NCI-H226 (cell line): ENCODE results near the gene TMEM260.
"Not testable (repeated sequence)": the region's sequence is repeated elsewhere in the genome, so short reads cannot be mapped to it uniquely, and the experiment has no call there.

Source experiments
- DNase-seq: peaks from one replicate; pipeline ENCODE4 v3.0.0-alpha.2; 2015

TMEM260 gene

GRCh38 chr14:56686416-56686815 lies 106.8 kb downstream of the TMEM260 start:
- no peak for DNase-seq

GRCh38 chr14:56687123-56687522 lies 107.5 kb downstream of the TMEM260 start:
- no peak for DNase-seq

- DNase-seq = no peak
Measured at GRCh38 chr14:56694609-56695008, 115.0 kb downstream of the TMEM260 start.

- DNase-seq = not testable (repeated sequence)
Measured at GRCh38 chr14:56695216-56695615, 115.6 kb downstream of the TMEM260 start.
